GM18511 (cell line): Measurements from ENCODE around the gene PPP6R1.

ENCODE experiments used
- ATAC-seq: cut with Tn5 transposase; IDR thresholded peaks from one replicate; pipeline ENCODE4 v1.9.1; 2021; ENCODE audit warnings: mild to moderate bottlenecking, moderate library complexity; ENCODE audit not compliant: unreplicated experiment

Gene PPP6R1

DNA sequence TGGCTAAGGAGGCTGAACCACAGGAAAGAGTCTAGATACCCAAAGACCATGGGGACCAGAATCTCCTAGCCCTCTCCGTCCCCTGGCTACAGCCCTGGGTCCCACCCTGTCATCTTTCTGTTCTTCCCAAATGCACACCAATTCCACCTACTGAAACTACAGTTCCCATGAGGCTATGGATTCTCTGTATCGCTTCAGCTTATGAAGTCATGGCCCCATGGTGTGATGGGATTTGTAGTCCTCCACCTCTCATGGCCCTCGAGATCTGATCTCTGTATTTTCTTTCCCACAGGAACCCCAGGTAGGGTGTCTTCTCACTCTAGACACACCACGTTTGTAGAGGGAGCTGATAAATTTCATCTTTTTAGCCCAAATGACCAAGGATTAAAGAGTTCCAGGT lies 61.3 kb downstream of the PPP6R1 start:
- ATAC-seq = no peak

DNA sequence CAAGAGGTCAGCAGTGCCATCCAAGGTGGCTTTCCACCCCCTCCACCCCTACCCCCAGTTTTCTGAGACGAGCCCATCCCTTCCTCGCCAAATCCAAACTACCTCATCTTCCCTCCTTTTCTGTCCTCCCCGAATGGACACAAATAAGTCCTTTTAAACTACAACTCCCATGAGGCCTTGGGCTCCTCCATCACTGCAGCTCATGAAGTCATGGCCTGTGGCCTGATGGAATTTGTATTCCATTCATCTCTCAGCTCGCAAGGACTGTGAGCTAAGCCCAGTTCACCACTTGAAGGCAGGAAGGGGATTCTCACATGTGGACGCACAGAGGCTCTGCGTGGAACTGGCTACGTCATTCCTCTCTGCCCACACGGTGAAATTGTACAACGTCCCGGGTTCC lies 62.0 kb downstream of the PPP6R1 start:
- ATAC-seq = no peak

DNA sequence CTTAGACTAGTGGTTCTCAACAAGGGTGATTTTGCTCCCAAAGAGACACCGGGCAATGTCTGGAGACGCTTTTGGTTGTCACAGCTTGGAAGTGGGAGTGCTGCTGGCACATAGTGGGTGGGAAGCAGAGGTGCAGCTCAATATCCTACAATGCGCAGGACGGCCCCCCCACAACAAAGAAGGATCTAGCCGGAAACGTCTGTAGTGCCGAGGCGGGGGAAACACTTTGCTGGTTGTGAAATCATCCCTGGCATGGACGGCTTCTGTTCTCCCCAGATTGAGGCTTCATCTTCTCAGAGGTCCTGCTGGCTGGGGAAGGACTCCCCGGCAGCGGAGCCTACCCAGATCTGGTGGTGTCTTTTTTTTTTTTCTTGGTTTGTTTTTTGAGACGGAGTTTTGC lies 65.3 kb downstream of the PPP6R1 start:
- no peak for ATAC-seq

DNA sequence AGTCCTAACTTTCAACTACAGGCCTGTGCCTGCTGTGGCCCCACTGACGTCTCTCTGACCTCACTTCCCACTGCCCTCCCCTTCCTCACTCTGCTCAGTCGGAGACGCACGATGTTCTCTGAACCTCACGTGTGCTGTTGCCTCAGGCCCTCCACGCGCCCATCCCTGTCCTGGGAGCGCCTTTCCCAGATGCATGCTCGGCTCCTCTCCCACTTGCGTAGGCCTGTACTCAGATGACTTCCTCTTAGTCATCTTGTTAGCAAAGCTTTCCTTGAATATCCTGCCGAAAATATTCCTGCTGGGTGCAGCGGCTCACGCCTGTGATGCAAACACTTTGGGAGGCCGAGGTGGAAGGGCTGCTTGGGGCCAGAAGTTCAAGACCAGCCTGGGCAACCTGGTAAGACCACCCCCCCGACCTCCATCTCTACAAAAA lies 69.4 kb downstream of the PPP6R1 start:
- no peak for ATAC-seq

DNA sequence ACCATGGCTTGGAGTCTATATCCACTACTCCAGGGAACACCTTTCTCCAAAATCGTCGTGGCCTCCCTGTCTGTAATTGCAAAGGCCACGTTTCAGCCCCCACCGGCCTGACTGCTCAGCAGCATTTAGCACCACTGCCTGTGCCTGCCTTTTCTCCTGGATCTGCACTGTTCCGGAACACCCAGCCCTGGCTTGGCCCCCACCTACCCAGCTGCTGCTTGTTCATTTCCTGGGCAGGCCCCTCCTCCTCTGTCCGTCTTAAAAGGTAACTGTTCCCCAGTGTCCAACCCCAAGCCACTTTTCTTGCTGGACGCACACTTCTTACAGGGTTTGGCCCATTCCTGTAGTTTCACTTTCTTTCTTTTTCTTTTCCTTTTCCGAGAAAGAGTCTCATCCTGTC lies 70.2 kb downstream of the PPP6R1 start:
- ATAC-seq = no peak

GRCh38 chr19:55186080-55186479 lies 72.7 kb downstream of the PPP6R1 start:
- ATAC-seq = no peak

GRCh38 chr19:55181740-55182139 lies 77.1 kb downstream of the PPP6R1 start:
- ATAC-seq = no peak
